HL-60 (cell line): Measurements from ENCODE around the gene AK5.

Source experiments
- DNase-seq, 2 experiments: peaks; one replicate each; pipeline ENCODE4 v3.0.0-alpha.2; 2010 to 2020; ENCODE audit warnings: low read depth in 1 of 2, low spot score in 1 of 2
- H3K27ac ChIP-seq: fragments of 250-450 bp; sonication (Bioruptor Pico); replicated peaks from 2 replicates; pipeline ENCODE4 v1.5.1; 2020; ENCODE audit warnings: mild to moderate bottlenecking, moderate library complexity
- H3K27me3 ChIP-seq: fragments of 250-450 bp; sonication (Bioruptor Pico); 2 replicates; pipeline ENCODE4 v1.5.1; 2021; ENCODE audit warnings: mild to moderate bottlenecking, moderate library complexity; ENCODE audit not compliant: insufficient read depth, poor library complexity, severe bottlenecking
- H3K4me3 ChIP-seq: replicated peaks from 2 replicates; pipeline ENCODE4 v1.5.1; 2011; ENCODE audit warnings: mild to moderate bottlenecking, control low read depth, low read length; ENCODE audit not compliant: insufficient read depth
- GABPA ChIP-seq: IDR thresholded peaks from 2 replicates; pipeline ENCODE4 v1.6.1; 2012; ENCODE audit warnings: low read depth
- POLR2AphosphoS5 ChIP-seq: IDR thresholded peaks from 2 replicates; pipeline ENCODE4 v1.6.1; 2012; ENCODE audit warnings: low read depth
- SPI1 ChIP-seq: IDR thresholded peaks from 2 replicates; pipeline ENCODE4 v1.6.1; 2012; ENCODE audit warnings: low read depth, mild to moderate bottlenecking, borderline replicate concordance
- TF ChIP-seq, protein P1 (sequence below): IDR thresholded peaks from 2 replicates; pipeline ENCODE4 v1.6.1; 2012; ENCODE audit warnings: low read depth; ENCODE audit not compliant: insufficient replicate concordance
- TF ChIP-seq, protein P2 (sequence below): IDR thresholded peaks from one replicate; pipeline ENCODE4 v1.5.1; 2011; ENCODE audit warnings: low read length, control low read depth, inconsistent platforms; ENCODE audit not compliant: insufficient read depth

AK5 gene

DNA sequence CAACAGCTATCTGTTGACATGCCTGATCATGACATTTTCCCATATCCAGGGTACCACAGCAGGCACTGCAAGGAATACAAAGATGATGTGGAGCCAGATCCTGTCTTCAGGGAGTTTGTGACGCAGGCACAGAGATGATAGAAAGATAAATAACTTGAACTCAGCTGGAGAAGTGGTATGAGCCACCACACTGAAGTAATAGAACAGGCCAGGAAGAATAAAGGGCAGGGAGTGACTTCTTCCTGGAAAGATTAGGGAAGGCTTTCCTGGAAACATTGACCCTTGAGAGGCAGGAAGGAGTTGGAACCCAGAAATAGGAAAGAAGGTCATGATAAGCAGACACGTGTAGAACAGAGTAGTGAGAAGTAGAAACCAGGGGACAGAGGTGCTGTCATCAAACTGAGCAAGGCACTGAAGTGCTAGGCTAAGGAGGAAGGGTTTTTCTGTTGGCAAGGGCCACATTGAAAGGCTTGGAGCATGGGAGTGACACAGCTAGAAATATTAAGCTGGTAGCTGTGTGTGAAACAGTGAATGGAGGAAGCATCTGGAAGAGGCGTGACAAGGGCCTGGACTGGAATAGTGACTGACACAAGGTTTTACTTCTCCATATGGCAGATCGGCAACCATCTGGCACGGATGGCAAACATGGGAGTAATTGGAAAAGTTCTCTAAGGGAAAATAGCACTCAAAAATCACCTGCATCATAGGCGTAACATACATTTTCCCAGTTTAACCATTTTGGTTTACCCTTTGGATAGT is 68.4 kb downstream of the AK5 start:
- peak in 1 of 2 experiments; percentile 4 for DNase-seq
- TF ChIP-seq POLR2AphosphoS5, result no peak
- TF ChIP-seq GABPA, result no peak
- TF ChIP-seq SPI1, result no peak
- TF ChIP-seq, protein P1, sequence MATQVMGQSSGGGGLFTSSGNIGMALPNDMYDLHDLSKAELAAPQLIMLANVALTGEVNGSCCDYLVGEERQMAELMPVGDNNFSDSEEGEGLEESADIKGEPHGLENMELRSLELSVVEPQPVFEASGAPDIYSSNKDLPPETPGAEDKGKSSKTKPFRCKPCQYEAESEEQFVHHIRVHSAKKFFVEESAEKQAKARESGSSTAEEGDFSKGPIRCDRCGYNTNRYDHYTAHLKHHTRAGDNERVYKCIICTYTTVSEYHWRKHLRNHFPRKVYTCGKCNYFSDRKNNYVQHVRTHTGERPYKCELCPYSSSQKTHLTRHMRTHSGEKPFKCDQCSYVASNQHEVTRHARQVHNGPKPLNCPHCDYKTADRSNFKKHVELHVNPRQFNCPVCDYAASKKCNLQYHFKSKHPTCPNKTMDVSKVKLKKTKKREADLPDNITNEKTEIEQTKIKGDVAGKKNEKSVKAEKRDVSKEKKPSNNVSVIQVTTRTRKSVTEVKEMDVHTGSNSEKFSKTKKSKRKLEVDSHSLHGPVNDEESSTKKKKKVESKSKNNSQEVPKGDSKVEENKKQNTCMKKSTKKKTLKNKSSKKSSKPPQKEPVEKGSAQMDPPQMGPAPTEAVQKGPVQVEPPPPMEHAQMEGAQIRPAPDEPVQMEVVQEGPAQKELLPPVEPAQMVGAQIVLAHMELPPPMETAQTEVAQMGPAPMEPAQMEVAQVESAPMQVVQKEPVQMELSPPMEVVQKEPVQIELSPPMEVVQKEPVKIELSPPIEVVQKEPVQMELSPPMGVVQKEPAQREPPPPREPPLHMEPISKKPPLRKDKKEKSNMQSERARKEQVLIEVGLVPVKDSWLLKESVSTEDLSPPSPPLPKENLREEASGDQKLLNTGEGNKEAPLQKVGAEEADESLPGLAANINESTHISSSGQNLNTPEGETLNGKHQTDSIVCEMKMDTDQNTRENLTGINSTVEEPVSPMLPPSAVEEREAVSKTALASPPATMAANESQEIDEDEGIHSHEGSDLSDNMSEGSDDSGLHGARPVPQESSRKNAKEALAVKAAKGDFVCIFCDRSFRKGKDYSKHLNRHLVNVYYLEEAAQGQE, result no peak
- TF ChIP-seq, protein P2, sequence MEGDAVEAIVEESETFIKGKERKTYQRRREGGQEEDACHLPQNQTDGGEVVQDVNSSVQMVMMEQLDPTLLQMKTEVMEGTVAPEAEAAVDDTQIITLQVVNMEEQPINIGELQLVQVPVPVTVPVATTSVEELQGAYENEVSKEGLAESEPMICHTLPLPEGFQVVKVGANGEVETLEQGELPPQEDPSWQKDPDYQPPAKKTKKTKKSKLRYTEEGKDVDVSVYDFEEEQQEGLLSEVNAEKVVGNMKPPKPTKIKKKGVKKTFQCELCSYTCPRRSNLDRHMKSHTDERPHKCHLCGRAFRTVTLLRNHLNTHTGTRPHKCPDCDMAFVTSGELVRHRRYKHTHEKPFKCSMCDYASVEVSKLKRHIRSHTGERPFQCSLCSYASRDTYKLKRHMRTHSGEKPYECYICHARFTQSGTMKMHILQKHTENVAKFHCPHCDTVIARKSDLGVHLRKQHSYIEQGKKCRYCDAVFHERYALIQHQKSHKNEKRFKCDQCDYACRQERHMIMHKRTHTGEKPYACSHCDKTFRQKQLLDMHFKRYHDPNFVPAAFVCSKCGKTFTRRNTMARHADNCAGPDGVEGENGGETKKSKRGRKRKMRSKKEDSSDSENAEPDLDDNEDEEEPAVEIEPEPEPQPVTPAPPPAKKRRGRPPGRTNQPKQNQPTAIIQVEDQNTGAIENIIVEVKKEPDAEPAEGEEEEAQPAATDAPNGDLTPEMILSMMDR, result no peak
- no peak overlapping the region for H3K27ac ChIP-seq
- no peaks in the 10 kb centered on the region for H3K27me3 ChIP-seq
- H3K4me3 ChIP-seq, result no peak overlapping the region

DNA sequence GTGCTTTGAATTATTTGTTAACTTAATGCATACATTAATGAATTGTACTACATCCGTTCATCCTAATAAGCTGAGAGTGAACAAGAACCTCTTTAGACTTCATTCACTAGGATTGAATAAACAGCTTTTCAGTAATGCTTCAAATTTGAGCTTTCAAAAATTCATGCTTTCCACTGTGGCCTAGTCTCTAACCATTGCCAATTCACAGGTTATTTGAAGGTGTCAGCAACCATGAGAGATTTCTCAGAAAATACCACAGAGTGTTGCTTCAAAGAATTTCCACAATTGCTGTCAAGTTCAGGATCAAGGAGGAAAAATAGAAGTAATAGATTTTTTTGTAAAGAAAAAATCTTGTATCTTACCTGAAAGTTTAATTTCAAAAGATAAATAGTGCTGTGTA is 72.7 kb downstream of the AK5 start:
- no peak for DNase-seq
- H3K27me3 ChIP-seq, result no peaks in the 10 kb centered on the region
- TF ChIP-seq GABPA (no peak), POLR2AphosphoS5 (no peak), SPI1 (no peak)
- TF ChIP-seq, protein P2, result no peak
- TF ChIP-seq, protein P1, result no peak
- no peak overlapping the region for H3K27ac ChIP-seq
- no peak overlapping the region for H3K4me3 ChIP-seq

DNA sequence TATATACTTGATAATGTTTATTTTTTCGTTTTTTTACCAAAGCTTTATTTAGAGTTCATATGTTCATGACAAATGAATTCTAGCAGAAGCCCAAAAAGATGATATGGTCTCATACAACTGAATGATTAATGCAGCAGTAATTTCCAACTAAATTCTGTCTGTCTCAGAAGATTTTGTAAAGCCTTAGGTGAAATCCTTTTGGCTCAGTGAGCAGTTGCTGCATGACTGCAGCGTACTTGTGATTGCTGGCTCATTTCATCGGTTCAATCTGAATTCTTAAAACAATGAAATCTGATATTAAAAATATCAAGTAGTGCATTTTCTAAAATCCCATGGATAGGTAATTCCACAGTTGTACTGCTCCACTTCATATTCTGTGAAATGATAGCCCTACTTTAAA is 73.2 kb downstream of the AK5 start:
- no peak overlapping the region for H3K27ac ChIP-seq
- TF ChIP-seq SPI1 (no peak), POLR2AphosphoS5 (no peak), GABPA (no peak)
- TF ChIP-seq, protein P2, result no peak
- TF ChIP-seq, protein P1, result no peak
- H3K4me3 ChIP-seq, result no peak overlapping the region
- H3K27me3 ChIP-seq, result no peaks in the 10 kb centered on the region
- no peak for DNase-seq
